HG03097 (cell line): Measurements from ENCODE around the gene TBL1XR1.
A peak's percentile ranks its signal among the peaks of the same experiment; 100 is the strongest.

Source experiments
- ATAC-seq: cut with Tn5 transposase; IDR thresholded peaks from one replicate; pipeline ENCODE4 v1.9.1; 2021; ENCODE audit not compliant: unreplicated experiment, low FRiP score

The TBL1XR1 gene

DNA sequence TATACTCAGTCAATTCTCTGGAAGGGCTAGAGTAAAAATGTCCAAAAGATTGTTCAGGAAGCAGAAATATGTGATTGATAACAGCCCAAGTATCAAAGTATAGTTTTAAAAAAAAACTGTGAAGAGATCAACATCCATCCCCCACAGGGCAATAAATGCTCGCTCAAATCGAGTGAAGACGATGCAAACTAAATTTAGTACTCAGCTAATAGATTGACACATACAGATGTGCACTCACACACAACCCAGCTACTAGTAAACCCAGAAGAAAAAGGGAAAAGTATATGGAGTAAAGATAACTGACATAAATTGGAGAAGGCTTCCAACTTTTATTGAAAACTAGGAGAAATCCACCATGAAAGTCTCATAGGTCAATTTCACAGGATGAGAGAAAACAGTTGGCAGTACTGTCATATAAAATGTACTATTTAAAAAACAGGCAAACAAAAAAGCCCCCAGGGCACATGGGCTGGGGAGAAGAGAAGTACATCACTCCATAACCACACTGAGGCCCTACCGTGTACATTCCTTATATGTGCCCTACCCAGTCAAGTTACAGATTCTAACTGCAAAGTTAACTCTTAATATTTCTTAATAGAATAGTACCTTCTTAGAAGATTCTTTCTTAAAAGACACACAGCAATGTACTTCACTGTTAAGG lies 125.7 kb downstream of the TBL1XR1 start:
- ATAC-seq, result no peak

DNA sequence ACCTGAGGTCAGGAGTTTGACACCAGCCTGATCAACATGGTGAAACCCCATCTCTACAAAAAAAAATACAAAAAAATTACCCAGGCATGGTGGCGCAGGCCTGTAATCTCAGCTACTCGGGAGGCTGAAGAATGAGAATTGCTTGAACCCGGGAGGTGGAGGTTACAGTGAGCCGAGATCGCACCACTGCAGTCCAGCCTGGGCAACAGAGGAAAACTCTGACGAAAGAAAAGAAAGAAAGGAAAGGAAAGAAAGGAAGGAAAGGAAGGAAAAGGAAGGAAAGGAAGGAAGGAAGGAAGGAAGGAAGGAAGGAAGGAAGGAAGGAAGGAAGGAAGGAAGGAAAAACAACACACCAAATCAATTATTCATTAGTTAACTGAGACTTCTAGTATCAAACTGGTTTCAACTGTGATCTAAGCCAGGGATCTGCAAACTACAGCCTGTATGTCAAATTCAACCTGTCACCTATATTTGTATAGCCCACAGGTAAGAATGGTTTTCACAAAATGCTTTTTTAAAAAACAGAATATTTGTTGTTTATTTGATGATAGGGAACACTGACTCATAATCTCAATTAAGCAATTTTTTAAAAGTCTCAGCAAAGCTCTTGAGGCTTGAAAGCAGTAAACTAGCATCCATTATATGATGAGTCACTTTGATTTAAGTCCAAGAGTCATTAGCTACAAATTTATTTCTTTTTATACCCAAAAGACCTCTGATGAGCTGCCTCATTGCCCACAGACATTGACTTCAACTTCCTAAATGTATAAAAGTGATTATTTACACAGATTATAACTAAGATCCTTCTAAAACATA lies 127.6 kb downstream of the TBL1XR1 start:
- no peak for ATAC-seq

DNA sequence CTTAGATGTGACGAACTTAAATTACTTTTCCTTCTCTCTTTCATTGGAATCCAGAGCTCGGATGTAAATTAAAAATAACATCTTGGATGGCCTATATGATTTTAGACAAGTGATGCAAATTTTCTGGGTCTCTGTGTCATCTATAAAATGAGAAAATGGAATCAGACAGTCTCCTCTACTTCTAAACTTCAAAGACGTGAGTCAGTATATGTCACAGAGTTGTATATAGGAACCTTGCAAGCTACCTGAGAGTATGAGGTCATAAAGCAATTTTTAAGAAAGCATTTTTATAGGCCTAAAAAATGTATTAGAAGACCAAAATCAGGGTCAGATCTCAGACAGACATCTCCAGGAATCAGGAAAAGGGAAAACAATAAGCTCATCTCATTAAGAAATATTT lies 128.3 kb downstream of the TBL1XR1 start:
- ATAC-seq, result no peak

DNA sequence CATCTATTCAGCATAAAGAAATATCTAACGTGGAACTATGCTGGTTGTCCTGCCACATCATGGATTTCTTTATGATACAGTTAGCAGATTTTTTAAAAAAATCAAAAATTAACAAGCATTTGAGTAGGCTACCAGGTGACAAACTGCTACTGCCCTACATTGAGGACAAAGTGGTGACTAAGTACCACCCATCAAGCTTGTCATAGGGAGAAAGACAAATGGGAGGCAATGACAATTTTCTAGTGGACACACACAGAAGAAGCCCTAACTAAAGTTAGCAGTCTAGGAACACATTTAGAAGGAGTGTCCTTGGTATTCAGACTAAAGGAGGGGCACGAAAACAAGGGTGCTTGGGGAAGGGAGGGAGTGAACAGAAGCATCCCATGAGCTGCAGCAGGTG lies 131.2 kb downstream of the TBL1XR1 start:
- no peak for ATAC-seq

DNA sequence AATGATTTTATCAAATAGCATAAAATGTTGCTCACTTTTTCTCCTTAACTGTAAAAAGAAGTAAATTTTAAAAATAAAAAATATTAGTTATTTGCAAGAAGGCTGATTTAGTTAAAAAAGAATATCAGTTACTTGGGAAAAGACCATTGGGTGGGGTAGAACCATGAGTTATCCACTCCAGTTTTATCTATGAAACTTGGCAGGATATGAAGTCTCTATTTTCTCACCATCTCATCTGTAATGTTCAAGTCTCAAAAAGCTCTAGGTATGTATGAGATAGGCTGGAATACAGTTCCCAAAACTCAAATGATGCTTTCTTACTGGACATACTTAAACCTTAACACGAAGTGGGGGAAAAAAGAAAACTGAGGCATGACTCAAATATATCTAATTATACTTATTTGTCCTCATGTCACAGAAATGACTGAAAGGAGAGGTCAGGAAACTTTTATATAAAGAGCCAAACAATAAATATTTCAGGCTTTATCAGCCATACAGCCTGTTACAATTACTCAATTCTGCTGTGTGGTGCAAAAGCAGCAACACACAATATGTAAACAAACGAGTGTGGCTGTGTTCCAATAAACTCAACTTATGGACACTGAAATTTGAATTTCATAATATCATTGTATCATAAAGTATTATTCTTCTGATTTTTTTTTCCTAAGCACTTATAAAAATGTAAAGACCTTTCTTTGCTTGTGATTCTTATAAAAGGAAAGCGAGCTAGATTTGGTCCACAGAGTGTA lies 131.8 kb downstream of the TBL1XR1 start:
- no peak for ATAC-seq

DNA sequence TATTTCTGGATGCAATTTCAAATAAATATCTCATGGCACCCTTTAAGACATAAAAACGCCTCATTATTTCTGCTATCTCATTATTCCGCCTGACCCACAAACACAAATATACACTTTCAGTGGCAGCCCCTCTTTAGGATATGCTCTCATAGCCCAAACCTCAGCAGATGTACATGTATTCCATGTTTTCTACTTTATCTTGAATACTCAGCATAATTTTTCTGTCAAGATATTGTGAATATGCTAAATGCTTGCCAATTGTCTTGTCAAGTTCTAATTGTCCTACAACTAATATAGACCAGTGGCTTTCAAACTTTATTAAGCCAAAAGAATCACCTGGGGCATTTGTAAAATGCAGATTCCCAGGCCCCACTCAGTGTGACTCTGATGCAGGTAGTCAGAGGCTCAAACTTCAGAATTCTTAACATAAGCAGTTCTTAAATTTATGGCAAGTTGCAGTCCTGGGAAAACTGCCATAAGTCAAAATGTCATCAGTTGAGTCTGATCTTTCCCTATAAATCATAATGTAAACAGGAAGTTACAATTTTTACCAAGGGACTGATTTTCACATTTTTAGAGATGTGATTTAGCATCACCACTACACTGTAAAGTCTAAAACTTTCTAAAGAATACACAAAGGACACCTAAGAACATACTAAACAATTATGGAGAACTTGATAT lies 135.1 kb downstream of the TBL1XR1 start:
- no peak for ATAC-seq

DNA sequence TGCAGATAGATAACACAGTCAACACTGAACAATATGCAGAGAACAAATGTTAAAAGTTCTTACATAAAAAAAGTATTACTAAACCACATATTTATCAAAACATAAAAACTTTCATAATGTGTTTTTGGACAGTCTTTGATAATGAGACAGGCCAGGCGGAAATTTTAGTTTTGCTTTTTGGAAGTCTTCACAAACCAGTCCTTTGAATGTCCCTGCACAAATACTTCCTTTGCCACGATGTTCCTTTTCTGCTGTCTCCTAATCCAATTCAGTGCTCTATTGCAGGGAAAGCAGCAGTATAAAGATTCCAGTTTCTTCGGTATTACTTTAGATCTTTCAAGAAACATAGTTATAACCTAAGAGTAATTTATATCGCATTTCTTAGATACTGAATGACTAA lies 135.9 kb downstream of the TBL1XR1 start:
- ATAC-seq, result no peak

DNA sequence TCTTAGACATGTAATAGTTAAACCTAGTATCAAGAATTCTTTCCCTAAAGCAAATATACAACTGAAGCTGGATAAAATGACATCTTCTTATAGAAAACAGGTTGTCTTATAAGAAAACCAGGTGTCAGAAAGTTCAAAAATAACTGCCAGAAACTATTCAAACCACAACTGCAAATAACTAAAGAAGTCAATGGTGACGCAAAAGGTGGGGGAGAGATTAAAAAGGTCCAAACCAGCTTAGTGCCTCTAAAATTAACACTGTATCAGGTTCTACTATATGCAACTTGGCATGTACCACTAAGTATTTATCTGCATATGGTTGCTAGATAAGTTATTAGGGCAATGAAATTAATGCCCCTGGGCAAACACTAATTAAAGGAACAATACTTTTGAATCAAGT lies 136.8 kb downstream of the TBL1XR1 start:
- no peak for ATAC-seq

DNA sequence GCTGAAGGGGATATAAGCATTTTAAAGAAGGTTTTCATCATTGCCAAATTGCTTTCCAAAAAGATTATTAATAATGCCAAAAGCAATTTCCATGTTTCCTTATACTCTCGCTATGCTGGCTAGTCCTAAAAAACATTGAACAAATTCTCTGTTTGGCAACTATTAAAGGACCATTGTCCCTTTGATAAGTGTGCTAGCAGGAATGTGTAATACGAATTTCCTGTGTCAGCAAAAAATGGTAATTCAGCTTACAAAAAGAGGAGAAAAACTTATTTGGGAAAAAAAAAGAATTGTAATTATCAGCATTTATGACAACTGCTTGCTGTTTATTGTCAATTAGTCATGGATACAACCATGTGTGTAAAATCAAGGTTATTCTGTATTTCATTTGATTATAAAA lies 138.6 kb downstream of the TBL1XR1 start:
- ATAC-seq, result no peak

DNA sequence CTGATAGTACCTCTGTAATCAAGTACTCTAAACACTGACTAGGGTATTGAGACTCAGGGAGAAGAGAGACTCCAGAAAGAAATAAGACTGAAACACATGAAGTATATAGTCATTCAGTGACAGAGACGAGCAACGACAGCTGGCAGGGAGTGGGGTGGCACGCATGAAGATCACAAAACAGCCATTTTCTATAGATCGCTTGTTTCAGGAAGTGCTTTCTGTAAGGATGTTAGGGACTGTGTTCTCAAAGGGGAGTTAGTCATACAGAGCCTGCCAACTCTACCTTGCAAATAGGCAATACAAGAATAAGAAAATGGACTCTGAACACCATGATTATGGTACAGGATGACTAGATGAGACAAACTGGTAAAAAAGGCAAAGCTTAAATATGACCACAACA lies 139.5 kb downstream of the TBL1XR1 start:
- peak; percentile 98 for ATAC-seq

DNA sequence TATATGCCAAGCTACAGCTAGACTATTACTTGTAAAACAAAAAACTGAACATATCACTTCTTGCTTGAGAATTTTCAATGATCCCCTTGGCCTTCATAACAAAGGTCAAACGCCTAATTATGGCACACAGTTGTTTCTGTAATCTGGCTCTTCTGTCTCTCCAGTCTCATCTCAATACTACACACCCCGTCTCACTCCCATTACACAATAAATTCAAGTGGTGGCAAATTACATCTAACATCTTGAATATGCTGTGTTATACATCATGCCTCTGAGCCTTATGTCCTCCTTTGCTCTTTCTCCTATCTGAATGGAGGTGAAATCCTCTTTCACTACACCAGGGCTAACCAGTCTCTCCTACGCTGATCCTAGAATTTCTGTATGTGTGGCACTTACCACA lies 140.4 kb downstream of the TBL1XR1 start:
- no peak for ATAC-seq

DNA sequence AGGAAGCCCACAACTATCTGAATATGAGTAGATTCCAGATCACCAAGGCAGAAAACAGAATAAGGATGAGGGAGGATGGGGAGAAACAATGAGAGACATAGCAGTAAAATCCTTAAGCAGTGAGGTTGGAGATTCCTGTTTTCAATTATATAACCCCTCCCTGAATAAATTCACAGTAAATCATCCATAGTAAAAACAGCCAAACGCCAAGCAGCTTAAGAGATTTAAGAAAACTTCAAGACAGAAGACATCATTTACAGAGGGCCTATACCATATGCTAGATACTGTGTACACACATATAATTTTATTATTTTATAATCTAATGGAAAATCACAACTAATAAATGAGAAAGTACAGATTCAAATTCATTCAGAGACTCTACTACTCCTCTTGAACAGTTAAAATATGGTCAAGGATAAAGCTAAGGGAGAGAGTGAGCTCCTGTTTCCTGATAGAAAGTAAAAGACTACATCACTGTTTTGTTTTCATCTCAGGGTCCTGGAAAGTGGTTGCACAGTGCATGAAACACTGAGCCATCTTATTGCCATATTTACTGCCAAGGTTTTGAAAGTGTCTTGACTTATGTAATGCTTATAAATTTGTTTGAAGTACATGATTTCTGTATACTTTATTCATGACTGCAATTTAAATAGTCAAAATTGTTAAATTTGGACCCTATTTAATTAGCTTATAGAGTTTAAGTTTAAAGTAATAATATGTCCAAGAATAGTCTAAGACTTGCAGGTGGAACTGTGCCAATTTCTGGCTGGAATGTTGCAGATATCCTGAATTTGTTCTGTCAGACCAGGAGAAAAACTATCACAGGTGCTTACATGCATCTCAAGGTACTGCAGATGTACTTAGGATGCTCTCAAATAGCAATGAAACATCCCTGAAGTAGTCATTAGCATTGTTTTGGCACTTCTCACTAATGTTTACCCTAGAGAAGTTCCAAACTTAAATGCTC lies 141.4 kb downstream of the TBL1XR1 start:
- ATAC-seq, result no peak

DNA sequence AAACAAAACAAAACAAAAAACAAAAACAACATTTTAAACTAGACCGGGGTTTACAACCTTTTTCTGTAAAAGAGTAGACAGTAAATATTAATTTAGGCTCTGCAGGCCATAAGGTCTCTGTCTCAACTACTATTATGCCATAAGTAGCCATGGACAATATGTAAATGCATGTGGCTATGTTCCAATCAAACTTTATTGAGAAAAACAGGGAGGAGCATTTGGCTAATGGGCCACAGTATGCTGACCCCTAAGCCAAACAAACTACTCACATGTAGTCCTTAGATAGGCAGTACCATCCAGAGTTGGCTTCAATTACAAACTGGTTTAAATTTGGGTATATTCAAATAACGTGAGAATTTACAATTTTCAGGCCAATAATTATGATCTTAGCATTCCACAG lies 144.2 kb downstream of the TBL1XR1 start:
- ATAC-seq, result no peak

DNA sequence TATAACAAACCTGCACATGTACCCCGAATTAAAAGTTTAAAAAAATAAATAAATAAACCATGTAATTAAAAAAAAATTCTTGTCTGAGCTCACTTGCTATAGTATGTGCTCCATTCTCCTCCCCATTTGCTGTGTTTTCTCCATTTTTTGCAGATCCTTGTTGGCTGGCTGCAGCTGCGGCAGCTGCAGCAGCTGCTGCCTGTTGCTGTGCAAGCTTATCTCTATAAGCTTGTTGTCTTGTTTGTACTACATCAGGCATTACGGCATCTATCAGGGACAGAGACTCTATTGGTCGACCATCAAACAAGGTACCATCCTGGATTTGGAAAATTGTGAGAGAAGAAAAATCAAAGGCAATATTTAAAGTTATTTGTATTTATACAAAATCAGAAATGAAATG lies 145.9 kb downstream of the TBL1XR1 start:
- no peak for ATAC-seq

DNA sequence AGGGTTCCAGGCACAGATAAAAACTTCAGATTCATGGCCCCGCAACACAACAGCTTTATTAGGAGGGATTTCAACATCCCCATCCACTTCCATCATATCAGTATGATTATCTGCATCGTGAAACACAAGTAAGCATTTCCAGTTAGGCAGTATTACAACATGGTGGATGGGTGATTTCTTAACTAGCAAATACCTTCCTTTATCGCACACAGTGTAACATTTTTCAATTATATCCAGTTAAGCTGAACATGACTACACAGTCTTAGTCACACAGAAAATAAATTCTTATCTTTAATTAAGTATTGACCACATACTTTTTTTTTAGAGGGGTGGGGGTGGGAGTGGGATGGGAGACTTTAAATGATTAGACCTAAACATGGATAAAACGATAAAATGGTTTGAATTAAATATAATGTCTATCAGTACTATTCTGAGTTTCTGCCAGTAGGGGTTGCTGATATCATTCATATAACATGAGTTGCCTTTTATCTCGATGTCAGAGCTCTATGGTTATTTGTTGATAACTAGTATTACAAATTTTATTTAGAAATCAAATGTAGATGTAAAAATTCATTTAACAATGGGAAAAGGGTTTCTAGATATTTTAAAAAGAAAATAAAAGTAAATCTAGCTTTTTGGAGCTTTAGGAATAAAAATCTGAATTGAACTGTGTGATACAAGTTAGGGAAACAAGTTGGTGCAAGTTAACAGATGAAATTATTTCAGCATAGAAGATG lies 146.6 kb downstream of the TBL1XR1 start:
- ATAC-seq, result peak; percentile 55

DNA sequence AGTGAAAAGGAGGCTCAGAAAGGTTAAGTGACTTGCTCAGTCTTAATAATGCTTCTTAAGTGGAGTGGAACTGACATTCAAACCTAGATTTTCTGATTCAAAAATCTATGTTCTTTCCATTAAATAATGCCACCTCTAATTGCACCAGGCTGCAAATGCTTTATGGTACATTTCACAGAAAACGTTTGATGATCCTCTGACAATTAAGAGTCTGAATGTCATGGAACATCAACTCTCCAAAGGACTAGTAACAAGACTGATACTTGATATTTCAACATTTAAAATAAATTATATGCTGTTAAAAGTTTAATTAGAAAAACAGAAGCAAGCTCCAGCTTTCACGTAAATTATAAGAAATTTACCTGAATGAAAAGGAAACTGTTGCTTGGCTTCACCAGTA lies 151.5 kb downstream of the TBL1XR1 start:
- no peak for ATAC-seq

DNA sequence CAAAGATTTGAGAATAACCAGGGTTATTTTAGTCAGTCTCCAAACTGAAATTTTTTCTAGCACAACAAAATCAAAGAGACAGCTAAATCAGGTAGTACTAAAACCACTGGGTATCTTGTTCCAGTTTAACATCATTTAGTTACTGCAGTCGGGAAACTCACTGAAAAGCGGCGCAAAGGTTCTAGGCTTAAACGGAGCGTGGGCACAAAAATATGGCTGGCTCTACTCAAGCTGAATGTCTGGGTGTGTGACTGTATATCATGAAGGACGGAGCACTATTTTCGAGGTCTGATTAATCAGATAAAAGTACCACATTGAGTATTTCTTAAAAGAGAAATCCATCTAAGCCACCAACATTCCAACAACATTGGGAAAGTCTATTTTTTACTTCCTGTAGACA lies 152.1 kb downstream of the TBL1XR1 start:
- ATAC-seq, result no peak

DNA sequence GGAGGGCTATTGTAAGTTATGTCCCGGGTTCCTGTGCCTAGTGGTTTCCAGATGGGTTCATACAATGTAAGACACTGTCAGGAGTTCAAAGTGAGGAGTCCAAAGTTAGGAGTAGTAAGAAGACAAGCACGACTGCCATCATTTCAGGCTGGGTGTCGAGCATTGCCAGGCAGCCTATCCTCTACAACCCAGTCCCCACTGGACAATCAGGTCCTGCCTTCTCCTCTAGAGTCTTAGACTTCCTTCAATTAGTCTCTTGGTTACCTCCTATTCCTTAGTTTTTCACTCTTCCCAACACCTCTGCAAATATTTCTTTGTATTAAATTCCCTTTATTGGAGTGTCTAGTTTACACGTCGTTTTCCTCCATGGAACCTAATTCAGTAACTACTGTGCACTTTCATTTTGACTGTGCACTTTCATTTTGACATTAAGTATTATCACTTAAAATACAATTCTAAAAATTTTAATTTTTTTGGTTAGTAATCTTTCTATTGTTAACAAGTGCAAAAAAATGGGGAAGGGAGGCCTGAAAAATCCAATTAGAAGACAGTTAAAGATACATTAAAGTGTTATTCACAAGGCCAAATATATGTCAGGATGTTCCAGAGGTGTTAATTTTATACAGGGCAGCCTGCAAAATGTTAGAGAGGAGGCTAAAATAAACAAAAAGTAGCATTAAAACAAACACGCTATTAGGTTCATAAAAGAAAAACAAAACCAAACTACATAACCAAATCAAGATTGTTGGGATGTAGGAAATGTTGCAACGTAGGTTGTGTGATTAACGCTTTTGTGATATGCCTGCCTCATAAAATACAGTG lies 155.3 kb downstream of the TBL1XR1 start:
- no peak for ATAC-seq
